ENCODE data around the gene BCAS3.

BCAS3 gene

GRCh38 chr17:61073131-61073530 is 395.5 kb downstream of the BCAS3 start:
- no peak for DNase-seq (ENCODE audit: low spot score)
- TF ChIP-seq CTCF (IDR thresholded peaks at IDR 0.05; ENCODE audit: extremely low read depth, missing control alignments), result no peak

- DNase-seq (ENCODE audit: low spot score), result no peak
- TF ChIP-seq CTCF (IDR thresholded peaks at IDR 0.05; ENCODE audit: extremely low read depth, missing control alignments), result no peak
Measured at GRCh38 chr17:61073799-61074513, 396.3 kb downstream of the BCAS3 start.

- DNase-seq (ENCODE audit: low spot score), result no peak
- no peak for TF ChIP-seq CTCF (IDR thresholded peaks at IDR 0.05; ENCODE audit: extremely low read depth, missing control alignments)
Measured at GRCh38 chr17:61075988-61076387, 398.3 kb downstream of the BCAS3 start.

DNA sequence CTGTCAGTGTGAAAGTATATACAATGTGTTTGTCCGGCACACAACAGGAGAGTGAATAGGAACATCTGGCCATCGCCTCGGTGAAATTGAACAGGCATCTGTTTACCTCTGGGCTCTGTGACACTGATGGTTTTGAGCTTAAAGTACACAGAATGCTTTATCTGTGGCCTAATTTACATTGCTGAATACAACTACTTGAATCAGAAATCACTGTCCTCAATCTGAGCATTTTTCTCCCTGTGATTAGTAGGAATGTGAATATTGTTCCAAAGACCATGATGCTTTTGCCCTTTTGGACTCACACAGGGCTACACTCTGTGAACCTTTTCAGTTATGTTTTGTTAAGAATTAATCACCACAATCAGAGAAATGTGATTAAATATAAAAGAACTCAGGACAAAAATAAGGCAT is 399.0 kb downstream of the BCAS3 start:
- DNase-seq (ENCODE audit: low spot score), result no peak
- no peak for TF ChIP-seq CTCF (IDR thresholded peaks at IDR 0.05; ENCODE audit: extremely low read depth, missing control alignments)

- no peak for DNase-seq (ENCODE audit: low spot score)
- TF ChIP-seq CTCF (IDR thresholded peaks at IDR 0.05; ENCODE audit: extremely low read depth, missing control alignments), result no peak
Measured at GRCh38 chr17:61081959-61082358, 404.3 kb downstream of the BCAS3 start.

- TF ChIP-seq CTCF (IDR thresholded peaks at IDR 0.05; ENCODE audit: extremely low read depth, missing control alignments), result no peak
- no peak for DNase-seq (ENCODE audit: low spot score)
Measured at GRCh38 chr17:61084260-61084659, 406.6 kb downstream of the BCAS3 start.

DNA sequence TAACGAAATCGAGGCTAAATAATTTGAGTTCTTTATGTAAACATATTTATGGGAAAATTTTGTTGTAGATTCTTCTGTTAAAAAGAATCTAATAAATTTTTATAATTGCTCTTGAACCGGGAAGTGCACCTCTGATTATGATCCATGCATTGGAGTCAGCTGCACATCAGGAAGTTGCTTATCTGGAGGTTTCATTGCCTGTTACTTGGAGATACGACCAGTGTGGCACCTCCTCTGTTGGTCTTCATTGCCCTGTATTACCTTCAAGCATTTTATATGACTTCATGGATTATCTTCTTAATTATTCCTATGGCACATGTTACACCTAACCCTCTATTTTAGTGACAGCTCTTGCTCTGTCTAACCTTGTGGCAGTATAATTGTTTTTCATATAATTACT is 409.4 kb downstream of the BCAS3 start:
- no peak for TF ChIP-seq CTCF (IDR thresholded peaks at IDR 0.05; ENCODE audit: extremely low read depth, missing control alignments)
- DNase-seq (ENCODE audit: low spot score), result no peak

Measured in GM20000 (cell line).